ENCODE measurements around the gene RELT.

The RELT gene

GRCh38 chr11:73382183-73382582, 6.0 kb downstream of the RELT start:
- peak overlapping the region; percentile 38; the same call in 1 of the 2 replicates for H3K4me2 ChIP-seq (ENCODE audit: low read length)
- H3K9ac ChIP-seq (ENCODE audit: low read length), result peak overlapping the region; percentile 6; the same call in 1 of the 2 replicates
- H2AFZ ChIP-seq (ENCODE audit: low read length), result no peak overlapping the region
- H3K27me3 ChIP-seq (ENCODE audit: insufficient read depth, low read length), result no peaks in the 10 kb centered on the region
- peaks cover 13% of the 10 kb centered on the region; the same call in 1 of the 2 replicates for H3K79me2 ChIP-seq (ENCODE audit: insufficient read depth, low read length)
- H3K4me1 ChIP-seq (ENCODE audit: insufficient read depth, low read length, severe bottlenecking), result peaks cover 99% of the 10 kb centered on the region
- H3K27ac ChIP-seq (ENCODE audit: low read depth, low read length, poor library complexity, severe bottlenecking), result peak overlapping the region; percentile 88
- TF ChIP-seq CTCF (IDR thresholded peaks at IDR 0.05; ENCODE audit: low read length) (no peak), EZH2 (IDR thresholded peaks at IDR 0.05; ENCODE audit: borderline replicate concordance, low read length) (no peak)
- H3F3A ChIP-seq (ENCODE audit: insufficient read depth, low read length), result no peaks in the 10 kb centered on the region
- H4K20me1 ChIP-seq (ENCODE audit: insufficient read depth, low read length), result no peaks in the 10 kb centered on the region
- H3K4me3 ChIP-seq (ENCODE audit: low read depth, low read length, poor library complexity, severe bottlenecking), result no peak overlapping the region
- no peaks in the 10 kb centered on the region for H3K36me3 ChIP-seq (ENCODE audit: insufficient read depth, low read length)
- H3K9me2 ChIP-seq (ENCODE audit: low read depth, low read length), result no peaks in the 10 kb centered on the region
- H3K9me3 ChIP-seq (ENCODE audit: low read length), result no peaks in the 10 kb centered on the region

GRCh38 chr11:73382747-73383146, 6.5 kb downstream of the RELT start:
- Histone ChIP-seq H3K4me1 (ENCODE audit: insufficient read depth, low read length, severe bottlenecking) (peaks cover 99% of the 10 kb centered on the region), H4K20me1 (ENCODE audit: insufficient read depth, low read length) (no peaks in the 10 kb centered on the region), H3K4me2 (ENCODE audit: low read length) (peak overlapping the region; percentile 38; the same call in 1 of the 2 replicates), H3K79me2 (ENCODE audit: insufficient read depth, low read length) (peaks cover 10% of the 10 kb centered on the region; the same call in 1 of the 2 replicates), H3K27me3 (ENCODE audit: insufficient read depth, low read length) (no peaks in the 10 kb centered on the region), H3F3A (ENCODE audit: insufficient read depth, low read length) (no peaks in the 10 kb centered on the region), H3K27ac (ENCODE audit: low read depth, low read length, poor library complexity, severe bottlenecking) (peak overlapping the region; percentile 88), H3K9me2 (ENCODE audit: low read depth, low read length) (no peaks in the 10 kb centered on the region), H3K36me3 (ENCODE audit: insufficient read depth, low read length) (no peaks in the 10 kb centered on the region), H3K9ac (ENCODE audit: low read length) (peak overlapping the region; percentile 6; the same call in 1 of the 2 replicates), H2AFZ (ENCODE audit: low read length) (no peak overlapping the region), H3K4me3 (ENCODE audit: low read depth, low read length, poor library complexity, severe bottlenecking) (no peak overlapping the region), H3K9me3 (ENCODE audit: low read length) (no peaks in the 10 kb centered on the region)
- no peak for TF ChIP-seq EZH2 (IDR thresholded peaks at IDR 0.05; ENCODE audit: borderline replicate concordance, low read length)

- Histone ChIP-seq H3K79me2 (ENCODE audit: insufficient read depth, low read length) (peaks cover 5% of the 10 kb centered on the region; the same call in 1 of the 2 replicates), H4K20me1 (ENCODE audit: insufficient read depth, low read length) (no peaks in the 10 kb centered on the region)
Measured at GRCh38 chr11:73383249-73384124, 7.3 kb downstream of the RELT start.

More at GRCh38 chr11:73383249-73384124, 7.3 kb downstream of the RELT start:
- no peak overlapping the region; the same call in 1 of the 2 replicates for H3K9ac ChIP-seq (ENCODE audit: low read length)
- TF ChIP-seq CTCF (IDR thresholded peaks at IDR 0.05; ENCODE audit: low read length), result no peak
- no peak for TF ChIP-seq EZH2 (IDR thresholded peaks at IDR 0.05; ENCODE audit: borderline replicate concordance, low read length)
- peak overlapping the region; percentile 38; the same call in 1 of the 2 replicates for H3K4me2 ChIP-seq (ENCODE audit: low read length)
- H3K4me3 ChIP-seq (ENCODE audit: low read depth, low read length, poor library complexity, severe bottlenecking), result no peak overlapping the region
- no peaks in the 10 kb centered on the region for H3F3A ChIP-seq (ENCODE audit: insufficient read depth, low read length)
- H2AFZ ChIP-seq (ENCODE audit: low read length), result no peak overlapping the region
- H3K9me2 ChIP-seq (ENCODE audit: low read depth, low read length), result no peaks in the 10 kb centered on the region
- no peaks in the 10 kb centered on the region for H3K9me3 ChIP-seq (ENCODE audit: low read length)
- H3K4me1 ChIP-seq (ENCODE audit: insufficient read depth, low read length, severe bottlenecking), result peaks cover 99% of the 10 kb centered on the region
- no peaks in the 10 kb centered on the region for H3K36me3 ChIP-seq (ENCODE audit: insufficient read depth, low read length)
- peak overlapping the region; percentile 88 for H3K27ac ChIP-seq (ENCODE audit: low read depth, low read length, poor library complexity, severe bottlenecking)
- H3K27me3 ChIP-seq (ENCODE audit: insufficient read depth, low read length), result no peaks in the 10 kb centered on the region
